H1 (cell line): ENCODE measurements around the gene TRPV6. TPM values are rescaled to one million over a fixed set of nuclear protein-coding genes. Genes with fewer than 3 reads are reported as not detected.

Experiments
- CTCF ChIA-PET: fragments of 300-600 bp; sonication (Branson Sonifier 250); formaldehyde crosslinking; loops from one replicate; lab custom pipeline; 2021; ENCODE audit not compliant: partially characterized antibody; lab: Charles Lee
- POLR2A ChIA-PET: fragments of 300-600 bp; sonication (Branson Sonifier 250); formaldehyde crosslinking; loops from one replicate; lab custom pipeline; 2021; ENCODE audit warnings: inconsistent platforms; ENCODE audit not compliant: partially characterized antibody; lab: Charles Lee
- DNase-seq, 2 experiments: peaks; one replicate each; pipeline versions ENCODE4 v3.0.0 to v3.0.0-alpha.2; 2010 to 2022; ENCODE audit warnings: low spot score in 2 of 2, low read depth in 1 of 2, mixed read lengths in 1 of 2
- FAIRE-seq: peaks from 2 replicates; lab custom pipeline; 2011; peaks lifted over from hg19 to GRCh38; lab: Jason Lieb, UNC
- H2AFZ ChIP-seq: 2 replicates; pipeline ENCODE4 v1.8.1; 2012; ENCODE audit warnings: low read length, inconsistent platforms
- H2AK5ac ChIP-seq: 2 replicates; pipeline ENCODE4 v1.6.1; 2013; ENCODE audit warnings: low read depth, low read length
- H2BK120ac ChIP-seq: replicated peaks from 2 replicates; pipeline ENCODE3; 2013; ENCODE audit warnings: low read depth, low read length, inconsistent platforms
- H2BK12ac ChIP-seq: 2 replicates; pipeline ENCODE4 v1.6.1; 2013; ENCODE audit warnings: low read depth, low read length
- H2BK15ac ChIP-seq: 2 replicates; pipeline ENCODE4 v1.6.1; 2013; ENCODE audit warnings: low read length
- H2BK20ac ChIP-seq: 2 replicates; pipeline ENCODE4 v1.6.1; 2013; ENCODE audit warnings: low read length
- H2BK5ac ChIP-seq: 2 replicates; pipeline ENCODE4 v1.6.1; 2013; ENCODE audit warnings: low read depth, low read length
- H3K14ac ChIP-seq: 2 replicates; pipeline ENCODE4 v1.6.1; 2013; ENCODE audit warnings: inconsistent platforms; ENCODE audit not compliant: insufficient read length
- H3K18ac ChIP-seq: 2 replicates; pipeline ENCODE4 v1.6.1; 2013; ENCODE audit warnings: low read length; ENCODE audit errors: extremely low read depth
- H3K23ac ChIP-seq: 2 replicates; pipeline ENCODE4 v1.6.1; 2013; ENCODE audit warnings: inconsistent platforms; ENCODE audit not compliant: insufficient read length
- H3K23me2 ChIP-seq: 2 replicates; pipeline ENCODE4 v1.6.1; 2013; ENCODE audit warnings: low read depth, low read length
- H3K27ac ChIP-seq: 2 replicates; pipeline ENCODE4 v1.6.1; 2011; ENCODE audit warnings: low read depth, low read length, inconsistent platforms
- H3K27me3 ChIP-seq, 4 experiments: replicated peaks in 1 of 4; 1 replicate in 1 of 4; 2 replicates in 3 of 4; pipeline versions ENCODE4 v1.6.1 to v1.8.1; 2011 to 2013; ENCODE audit warnings: low read length in 3 of 4, mild to moderate bottlenecking in 3 of 4, inconsistent platforms in 2 of 4, mixed read lengths in 2 of 4, moderate library complexity in 1 of 4; ENCODE audit not compliant: control insufficient read depth in 3 of 4, insufficient read depth in 3 of 4; ENCODE audit errors: extremely low read depth in 1 of 4
- H3K36me3 ChIP-seq, 4 experiments: 2 replicates each; pipeline versions ENCODE4 v1.6.1 to v1.8.1; 2011 to 2013; ENCODE audit warnings: mild to moderate bottlenecking in 4 of 4, low read length in 3 of 4, moderate library complexity in 2 of 4, control low read depth in 1 of 4, inconsistent platforms in 1 of 4; ENCODE audit not compliant: insufficient read depth in 4 of 4, control insufficient read depth in 2 of 4
- H3K4ac ChIP-seq: replicated peaks from 2 replicates; pipeline ENCODE3; 2013; ENCODE audit warnings: low read length, low read depth, mixed read lengths, inconsistent platforms; ENCODE audit not compliant: insufficient read length
- H3K4me1 ChIP-seq, 4 experiments: replicated peaks in 1 of 4; 1 replicate in 1 of 4; 2 replicates in 3 of 4; pipeline versions ENCODE4 v1.6.1 to v1.8.1; 2011 to 2013; ENCODE audit warnings: low read length in 3 of 4, inconsistent platforms in 2 of 4, mixed read lengths in 1 of 4; ENCODE audit not compliant: insufficient read depth in 4 of 4, control insufficient read depth in 3 of 4
- H3K4me2 ChIP-seq, 2 experiments: 2 replicates each; pipeline versions ENCODE4 v1.6.1 to v1.8.1; 2011 to 2013; ENCODE audit warnings: low read depth in 2 of 2, low read length in 2 of 2, control low read depth in 1 of 2, inconsistent platforms in 1 of 2, mild to moderate bottlenecking in 1 of 2; ENCODE audit not compliant: insufficient read depth in 1 of 2
- H3K4me3 ChIP-seq, 4 experiments: fragments of 200-600, 300-600 bp in 1 of 4; sonication (generic), shearing (Covaris generic), sonication (Bioruptor Twin) in 1 of 4; 2 replicates each; pipeline versions ENCODE4 v1.5.1 to v1.8.1; 2011 to 2016; ENCODE audit warnings: low read length in 4 of 4, low read depth in 3 of 4, control low read depth in 2 of 4, inconsistent platforms in 2 of 4, mild to moderate bottlenecking in 2 of 4, mixed read lengths in 1 of 4, moderate library complexity in 1 of 4; ENCODE audit not compliant: insufficient read depth in 2 of 4; ENCODE audit errors: extremely low read depth in 1 of 4
- H3K56ac ChIP-seq: replicated peaks from 2 replicates; pipeline ENCODE3; 2013; ENCODE audit warnings: low read depth, mild to moderate bottlenecking, mixed read lengths, low read length, inconsistent platforms; ENCODE audit not compliant: insufficient read length
- H3K79me1 ChIP-seq: 2 replicates; pipeline ENCODE4 v1.6.1; 2013; ENCODE audit warnings: low read depth, low read length, control low read depth
- H3K79me2 ChIP-seq, 2 experiments: 2 replicates each; pipeline versions ENCODE4 v1.6.1 to v1.8.1; 2012 to 2013; ENCODE audit warnings: low read length in 2 of 2, mild to moderate bottlenecking in 2 of 2, inconsistent platforms in 1 of 2; ENCODE audit not compliant: insufficient read depth in 2 of 2, control insufficient read depth in 1 of 2
- H3K9ac ChIP-seq, 4 experiments: replicated peaks in 1 of 4; 1 replicate in 1 of 4; 2 replicates in 3 of 4; pipeline versions ENCODE4 v1.6.1 to v1.8.1; 2011 to 2013; ENCODE audit warnings: low read depth in 3 of 4, low read length in 3 of 4, control low read depth in 2 of 4, mild to moderate bottlenecking in 2 of 4, moderate library complexity in 2 of 4, inconsistent platforms in 1 of 4; ENCODE audit errors: extremely low read depth in 1 of 4
- H3K9me3 ChIP-seq, 2 experiments: 2 replicates each; pipeline versions ENCODE4 v1.6.1 to v1.8.1; 2012 to 2013; ENCODE audit warnings: mild to moderate bottlenecking in 2 of 2, moderate library complexity in 2 of 2, control low read depth in 1 of 2, inconsistent platforms in 1 of 2, low read depth in 1 of 2, low read length in 1 of 2, mixed read lengths in 1 of 2; ENCODE audit not compliant: insufficient read depth in 2 of 2
- H4K20me1 ChIP-seq, 2 experiments: replicated peaks in 1 of 2; 2 replicates each; pipeline versions ENCODE3 to v1.8.1; 2011 to 2013; ENCODE audit warnings: inconsistent platforms in 2 of 2, low read length in 2 of 2, mild to moderate bottlenecking in 1 of 2; ENCODE audit not compliant: insufficient read depth in 2 of 2, control insufficient read depth in 1 of 2
- H4K5ac ChIP-seq: 2 replicates; pipeline ENCODE4 v1.6.1; 2013; ENCODE audit warnings: low read length, low read depth, mixed read lengths, inconsistent platforms; ENCODE audit not compliant: insufficient read length
- H4K8ac ChIP-seq: 2 replicates; pipeline ENCODE4 v1.8.0; 2013; ENCODE audit warnings: mild to moderate bottlenecking, moderate library complexity, low read length, inconsistent platforms; ENCODE audit not compliant: insufficient read depth; ENCODE audit errors: extremely low read depth
- H4K91ac ChIP-seq: replicated peaks from 2 replicates; pipeline ENCODE3; 2013; ENCODE audit warnings: low read length, mixed read lengths, inconsistent platforms; ENCODE audit not compliant: insufficient read length
- BACH1 ChIP-seq: IDR thresholded peaks from 2 replicates; pipeline ENCODE4 v1.6.1; 2012; ENCODE audit warnings: low read length, improper control_type of control experiment
- CBX5 ChIP-seq: fragments of 300-800, 300-1000 bp; sonication (generic); IDR thresholded peaks from 2 replicates; pipeline ENCODE4 v1.7.1; 2016; ENCODE audit warnings: antibody characterized with exemption, low read length, low read depth
- CBX8 ChIP-seq: fragments of 300-800, 300-1000 bp; sonication (generic); IDR thresholded peaks from 2 replicates; pipeline ENCODE4 v1.7.1; 2016; ENCODE audit warnings: low read depth, low read length, borderline replicate concordance
- CHD1 ChIP-seq: IDR thresholded peaks from 2 replicates; pipeline ENCODE4 v1.6.1; 2012; ENCODE audit warnings: low read depth, low read length, improper control_type of control experiment
- CHD2 ChIP-seq: IDR thresholded peaks from 2 replicates; pipeline ENCODE4 v1.6.1; 2012; ENCODE audit warnings: low read length, improper control_type of control experiment
- KDM4A ChIP-seq: IDR thresholded peaks from one replicate; pipeline ENCODE4 v1.7.1; 2012; ENCODE audit warnings: low read depth, mild to moderate bottlenecking, moderate library complexity, low read length, inconsistent platforms; ENCODE audit not compliant: severe bottlenecking
- KDM5A ChIP-seq: fragments of 200-600 bp; IDR thresholded peaks from 2 replicates; pipeline ENCODE4 v1.7.1; 2012; ENCODE audit warnings: mild to moderate bottlenecking, low read length, inconsistent platforms, mixed read lengths
- NRF1 ChIP-seq: IDR thresholded peaks from 2 replicates; pipeline ENCODE4 v1.6.1; 2011; ENCODE audit warnings: mild to moderate bottlenecking, low read depth, low read length, improper control_type of control experiment
- POLR2A ChIP-seq, 2 experiments: IDR thresholded peaks; 1 replicate in 1 of 2; 2 replicates in 1 of 2; pipeline ENCODE4 v1.6.1; 2011; ENCODE audit warnings: low read depth in 2 of 2, low read length in 2 of 2, mild to moderate bottlenecking in 2 of 2; ENCODE audit errors: control extremely low read depth in 1 of 2
- RAD21 ChIP-seq, 2 experiments: IDR thresholded peaks in 1 of 2; conservative IDR thresholded peaks in 1 of 2; 2 replicates each; pipeline ENCODE4 v1.6.1; 2011; ENCODE audit warnings: low read depth in 2 of 2, low read length in 2 of 2, improper control_type of control experiment in 1 of 2, inconsistent platforms in 1 of 2, mild to moderate bottlenecking in 1 of 2, moderate library complexity in 1 of 2
- SAP30 ChIP-seq: fragments of 300-600 bp; sonication (generic); IDR thresholded peaks from 2 replicates; pipeline ENCODE4 v1.7.1; 2012; ENCODE audit warnings: low read length, moderate library complexity, mild to moderate bottlenecking, inconsistent platforms; ENCODE audit not compliant: insufficient read depth, insufficient replicate concordance
- SIRT6 ChIP-seq: IDR thresholded peaks from one replicate; pipeline ENCODE4 v1.7.1; 2012; ENCODE audit warnings: low read length, inconsistent platforms
- SIX5 ChIP-seq: IDR thresholded peaks from 2 replicates; pipeline ENCODE4 v1.6.1; 2011; ENCODE audit warnings: mild to moderate bottlenecking, low read depth, low read length
- SRF ChIP-seq: IDR thresholded peaks from 2 replicates; pipeline ENCODE4 v1.6.1; 2011; ENCODE audit warnings: mild to moderate bottlenecking, low read depth, low read length, moderate library complexity
- TBP ChIP-seq: IDR thresholded peaks from 2 replicates; pipeline ENCODE4 v1.6.1; 2011; ENCODE audit warnings: low read depth, low read length, improper control_type of control experiment
- TCF12 ChIP-seq: IDR thresholded peaks from 2 replicates; pipeline ENCODE4 v1.6.1; 2011; ENCODE audit warnings: low read depth, mild to moderate bottlenecking, low read length
- WGBS, 2 experiments: shearing (Covaris generic) in 1 of 2; methylation state at CpG; one replicate each; pipeline versions ENCODE4 v1.1.6 to v1.1.7; 2013 to 2015; ENCODE audit warnings: low lambda C conversion rate in 2 of 2, mixed read lengths in 2 of 2, inconsistent platforms in 1 of 2, low coverage in 1 of 2, missing lambda C conversion rate in 1 of 2; ENCODE audit not compliant: insufficient replicate concordance in 2 of 2, insufficient coverage in 1 of 2, insufficient read length in 1 of 2; ENCODE audit errors: extremely low coverage in 1 of 2, missing lambda C conversion rate in 1 of 2; 5-methylcytosine and 5-hydroxymethylcytosine counted together
- polyA plus RNA-seq, 7 experiments: library from polyadenylated mRNA; depleted of rRNA in 3 of 7; stranded (reverse) in 5 of 7; unstranded in 2 of 7; fragments of >200 nt in 5 of 7; fragments of 200-250 nt in 2 of 7; gene quantifications; 1 replicate in 5 of 7; 2 replicates in 1 of 7; 4 replicates in 1 of 7; pipeline versions ENCODE4 v1.2.1 to v1.2.3, GENCODE V29; 2011 to 2013; ENCODE audit warnings: missing spikeins in 2 of 7, mixed read lengths in 2 of 7
- total RNA-seq: library from RNA; stranded (reverse); fragmentation: NEBNext Ultra II Directional; extraction: Animal tissue kit (Norgen Biotek cat#: 25700); gene quantifications from 2 replicates; pipeline ENCODE4 v1.2.1, GENCODE V29; 2021

TRPV6 gene
- total and polyA plus RNA-seq, 2 of the 8 experiments (the other 6 are each of a cell fraction or from before 2014, with no cell fraction given): 0.52 to 1.1 TPM

DNA sequence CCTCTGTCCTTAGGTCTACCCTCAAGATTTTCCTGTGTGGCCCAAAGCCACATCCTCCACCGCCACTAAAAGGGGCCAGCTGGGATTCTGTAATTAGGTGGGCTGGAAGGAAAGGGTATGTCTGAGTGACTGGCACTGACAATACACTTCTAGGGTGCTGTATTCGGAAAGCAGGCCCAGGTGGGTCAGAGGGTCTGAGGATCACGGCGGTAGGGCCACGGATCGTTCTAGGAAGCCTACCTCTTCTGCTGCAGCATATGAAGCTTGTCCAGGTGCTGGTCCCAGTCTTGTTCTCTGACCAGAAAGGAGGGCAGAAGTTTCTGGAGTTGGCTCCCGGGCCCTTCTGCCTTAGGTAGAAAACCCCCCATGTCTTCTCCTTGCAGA lies 47.5 kb upstream of the TRPV6 start:
- no peak overlapping the region for H3K27ac ChIP-seq
- H3K4me3 ChIP-seq: no peak overlapping the region
- H2BK20ac ChIP-seq: no peak overlapping the region
- no peak overlapping the region for H4K5ac ChIP-seq
- no peak overlapping the region for H3K56ac ChIP-seq
- no peak overlapping the region for H3K23ac ChIP-seq
- CTCF ChIA-PET: interaction anchor here (0.8 to 4.4 kb wide), 14 partner anchors 7 to 70 kb away, joined by 3 to 36 read pairs (median 6); partner anchors contain the start of gene KEL
- no peak overlapping the region for H3K4me2 ChIP-seq
- no peak overlapping the region for H2AFZ ChIP-seq
- H2BK120ac ChIP-seq: no peak overlapping the region
- H3K79me1 ChIP-seq: no peaks in the 10 kb centered on the region
- H3K36me3 ChIP-seq: no peaks in the 10 kb centered on the region
- POLR2A ChIA-PET: interaction anchor here (1.2 kb wide), 1 partner anchor 13 kb away, joined by 3 read pairs; no protein-coding TSS in a partner anchor
- H3K23me2 ChIP-seq: peaks cover 2% of the 10 kb centered on the region; the same call in 1 of the 2 replicates
- H2BK15ac ChIP-seq: no peak overlapping the region
- FAIRE-seq (no peak), DNase-seq (no peak)
- H3K9ac ChIP-seq: no peak overlapping the region
- no peak overlapping the region for H3K4ac ChIP-seq
- H3K27me3 ChIP-seq: no peaks in the 10 kb centered on the region; a peak in 2 of 7 replicates
- H3K18ac ChIP-seq: no peak overlapping the region
- H2AK5ac ChIP-seq: no peak overlapping the region
- H3K79me2 ChIP-seq: no peaks in the 10 kb centered on the region
- H3K14ac ChIP-seq: no peak overlapping the region
- H4K8ac ChIP-seq: no peak overlapping the region
- no peak overlapping the region for H4K91ac ChIP-seq
- no peak overlapping the region for H2BK12ac ChIP-seq
- no peaks in the 10 kb centered on the region for H4K20me1 ChIP-seq
- 92% methylated on average over 7 of the region's 7 CpGs; no CpG with 5 or more reads in 1 of the 2 experiments for WGBS, 2 experiments
- H3K4me1 ChIP-seq: peaks cover 0 to 5% (median 2%) of the 10 kb centered on the region in 4 experiments; a peak in 3 of 7 replicates
- no peaks in the 10 kb centered on the region for H3K9me3 ChIP-seq
- no peak overlapping the region for H2BK5ac ChIP-seq
- TF ChIP-seq TBP (no peak), SIRT6 (no peak), KDM5A (no peak), BACH1 (no peak), POLR2A (IDR thresholded peaks at IDR 0.05; ENCODE audit: control extremely low read depth in 1 of 2, low read depth in 2 of 2, low read length in 2 of 2) (no peak), CHD1 (no peak), NRF1 (no peak), RAD21 (IDR thresholded peaks at IDR 0.05 in 1 of 2, conservative IDR thresholded peaks at IDR 0.05 in 1 of 2; ENCODE audit: low read depth in 2 of 2, low read length in 2 of 2) (no peak), KDM4A (no peak), CBX8 (no peak), CBX5 (no peak), SRF (no peak), SIX5 (no peak), TCF12 (no peak), SAP30 (no peak), CHD2 (no peak)
